Neural crest cell (in vitro differentiated cells): Measurements from ENCODE around the gene NSUN2. TPM values are rescaled to one million over a fixed set of nuclear protein-coding genes. Genes with fewer than 3 reads are reported as not detected.

Source experiments
- DNase-seq: peaks from one replicate; pipeline ENCODE4 v3.0.0; 2021; ENCODE audit warnings: low read depth, mixed read lengths, low spot score
- H3K27ac Mint-ChIP-seq: one replicate; pipeline ENCODE4 v1.8.0; 2021; ENCODE audit warnings: mild to moderate bottlenecking, mixed read lengths; ENCODE audit not compliant: unreplicated experiment
- H3K27me3 Mint-ChIP-seq: 2 replicates; pipeline ENCODE4 v1.8.0; 2021; ENCODE audit warnings: low read depth, mild to moderate bottlenecking, mixed read lengths
- H3K36me3 Mint-ChIP-seq: 2 replicates; pipeline ENCODE4 v1.8.0; 2021; ENCODE audit warnings: low read depth, mild to moderate bottlenecking, mixed read lengths
- H3K4me1 Mint-ChIP-seq: 2 replicates; pipeline ENCODE4 v1.8.0; 2021; ENCODE audit warnings: mixed read lengths
- H3K4me3 Mint-ChIP-seq: one replicate; pipeline ENCODE4 v1.8.0; 2021; ENCODE audit warnings: mild to moderate bottlenecking, mixed read lengths
- H3K9me3 Mint-ChIP-seq: 2 replicates; pipeline ENCODE4 v1.8.0; 2021; ENCODE audit warnings: mixed read lengths
- total RNA-seq: library from RNA; stranded (reverse); gene quantifications from 2 replicates; pipeline ENCODE4 v1.2.1, GENCODE V29; 2021
- TF ChIP-seq, protein P1 (sequence below): fragments of 200-600 bp; sonication (generic); conservative IDR thresholded peaks from 2 replicates; pipeline ENCODE4 v1.5.0; 2021; ENCODE audit warnings: antibody characterized with exemption, mild to moderate bottlenecking

NSUN2 gene
- total RNA-seq, 1 donor from 2014 or later: 76.9 TPM

- no peak for DNase-seq
- Mint-ChIP-seq H3K27ac (no peak overlapping the region), H3K4me3 (peak overlapping the region; percentile 87), H3K27me3 (no peaks in the 10 kb centered on the region), H3K9me3 (no peaks in the 10 kb centered on the region), H3K36me3 (peaks cover 7% of the 10 kb centered on the region), H3K4me1 (peaks cover 33% of the 10 kb centered on the region)
- TF ChIP-seq, protein P1, sequence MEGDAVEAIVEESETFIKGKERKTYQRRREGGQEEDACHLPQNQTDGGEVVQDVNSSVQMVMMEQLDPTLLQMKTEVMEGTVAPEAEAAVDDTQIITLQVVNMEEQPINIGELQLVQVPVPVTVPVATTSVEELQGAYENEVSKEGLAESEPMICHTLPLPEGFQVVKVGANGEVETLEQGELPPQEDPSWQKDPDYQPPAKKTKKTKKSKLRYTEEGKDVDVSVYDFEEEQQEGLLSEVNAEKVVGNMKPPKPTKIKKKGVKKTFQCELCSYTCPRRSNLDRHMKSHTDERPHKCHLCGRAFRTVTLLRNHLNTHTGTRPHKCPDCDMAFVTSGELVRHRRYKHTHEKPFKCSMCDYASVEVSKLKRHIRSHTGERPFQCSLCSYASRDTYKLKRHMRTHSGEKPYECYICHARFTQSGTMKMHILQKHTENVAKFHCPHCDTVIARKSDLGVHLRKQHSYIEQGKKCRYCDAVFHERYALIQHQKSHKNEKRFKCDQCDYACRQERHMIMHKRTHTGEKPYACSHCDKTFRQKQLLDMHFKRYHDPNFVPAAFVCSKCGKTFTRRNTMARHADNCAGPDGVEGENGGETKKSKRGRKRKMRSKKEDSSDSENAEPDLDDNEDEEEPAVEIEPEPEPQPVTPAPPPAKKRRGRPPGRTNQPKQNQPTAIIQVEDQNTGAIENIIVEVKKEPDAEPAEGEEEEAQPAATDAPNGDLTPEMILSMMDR: no peak
Observed at GRCh38 chr5:6634788-6635430, 2.1 kb upstream of the NSUN2 start.

GRCh38 chr5:6634306-6634705, 1.5 kb upstream of the NSUN2 start:
- Mint-ChIP-seq H3K4me3 (peak overlapping the region; percentile 98), H3K4me1 (peaks cover 33% of the 10 kb centered on the region), H3K9me3 (no peaks in the 10 kb centered on the region), H3K36me3 (peaks cover 7% of the 10 kb centered on the region), H3K27me3 (no peaks in the 10 kb centered on the region), H3K27ac (no peak overlapping the region)
- DNase-seq: no peak
- TF ChIP-seq, protein P1: no peak

- H3K27me3 Mint-ChIP-seq: no peaks in the 10 kb centered on the region
- TF ChIP-seq, protein P1: peak; percentile 24
- peak overlapping the region; percentile 88 for H3K27ac Mint-ChIP-seq
- peak; percentile 44 for DNase-seq
- peak overlapping the region; percentile 98 for H3K4me3 Mint-ChIP-seq
- H3K4me1 Mint-ChIP-seq: peaks cover 33% of the 10 kb centered on the region
- H3K36me3 Mint-ChIP-seq: peaks cover 7% of the 10 kb centered on the region
- no peaks in the 10 kb centered on the region for H3K9me3 Mint-ChIP-seq
Observed at GRCh38 chr5:6633469-6634245, 813 bp upstream of the NSUN2 start.

GRCh38 chr5:6632324-6632887, 438 bp downstream of the NSUN2 start:
- Mint-ChIP-seq H3K27ac (peak overlapping the region; percentile 98), H3K4me1 (peaks cover 30% of the 10 kb centered on the region), H3K4me3 (peak overlapping the region; percentile 98), H3K9me3 (no peaks in the 10 kb centered on the region), H3K36me3 (peaks cover 7% of the 10 kb centered on the region), H3K27me3 (no peaks in the 10 kb centered on the region)
- TF ChIP-seq, protein P1: peak; percentile 38
- DNase-seq: no peak

DNA sequence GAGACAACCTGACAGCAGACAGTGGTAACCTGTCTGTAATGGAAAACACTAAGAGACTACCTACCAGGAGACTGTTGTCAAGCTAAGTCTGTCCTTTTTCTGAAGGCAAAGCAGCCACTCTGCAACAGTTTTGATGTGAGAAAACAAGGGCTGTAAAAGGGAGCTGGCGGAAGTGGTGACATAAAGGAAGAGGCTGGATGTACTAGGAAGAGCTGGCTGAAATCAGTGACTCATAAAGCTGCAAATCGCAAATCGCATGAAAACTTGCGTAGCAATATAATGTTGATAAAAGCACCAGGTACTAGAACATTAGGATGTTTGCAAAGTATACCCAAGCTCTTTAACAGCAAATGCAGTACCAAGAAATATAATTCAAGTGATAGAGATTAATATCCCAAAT, 1.4 kb downstream of the NSUN2 start:
- DNase-seq: no peak
- Mint-ChIP-seq H3K27me3 (no peaks in the 10 kb centered on the region), H3K4me3 (peak overlapping the region; percentile 98), H3K4me1 (peaks cover 22% of the 10 kb centered on the region), H3K36me3 (peaks cover 7% of the 10 kb centered on the region), H3K9me3 (no peaks in the 10 kb centered on the region), H3K27ac (peak overlapping the region; percentile 69)
- TF ChIP-seq, protein P1: no peak
